NCI-H446 (cell line): Measurements from ENCODE around the gene FSTL1.

Experiments
- DNase-seq, 2 experiments: peaks; one replicate each; lab custom pipeline; 2025; lab: John Stamatoyannopoulos, UW

The FSTL1 gene

GRCh38 chr3:120440001-120440703, 10.6 kb downstream of the FSTL1 start:
- no peak for DNase-seq

- DNase-seq, result no peak
Observed at GRCh38 chr3:120438665-120439370, 12.0 kb downstream of the FSTL1 start.

GRCh38 chr3:120438216-120438615, 12.6 kb downstream of the FSTL1 start:
- no peak for DNase-seq

GRCh38 chr3:120437559-120437958, 13.2 kb downstream of the FSTL1 start:
- DNase-seq, result no peak

- no peak for DNase-seq
Observed at GRCh38 chr3:120436523-120437050, 14.2 kb downstream of the FSTL1 start.

GRCh38 chr3:120435621-120436020, 15.2 kb downstream of the FSTL1 start:
- DNase-seq, result no peak

GRCh38 chr3:120433662-120434331, 17.0 kb downstream of the FSTL1 start:
- no peak for DNase-seq

GRCh38 chr3:120432150-120432860, 18.5 kb downstream of the FSTL1 start:
- DNase-seq, result peak in 1 of 2 experiments; percentile 44

GRCh38 chr3:120429921-120430361, 20.9 kb downstream of the FSTL1 start:
- no peak for DNase-seq

- peak in 1 of 2 experiments; percentile 30 for DNase-seq
Observed at GRCh38 chr3:120428924-120429323, 21.9 kb downstream of the FSTL1 start.

GRCh38 chr3:120427201-120427600, 23.6 kb downstream of the FSTL1 start:
- no peak for DNase-seq

GRCh38 chr3:120425572-120426250, 25.1 kb downstream of the FSTL1 start:
- DNase-seq, result peak; percentile 81 to 86

- peak; percentile 43 to 82 for DNase-seq
Observed at GRCh38 chr3:120424976-120425570, 25.7 kb downstream of the FSTL1 start.

GRCh38 chr3:120424506-120424905, 26.3 kb downstream of the FSTL1 start:
- DNase-seq, result peak in 1 of 2 experiments; percentile 67

- DNase-seq, result no peak
Observed at GRCh38 chr3:120423432-120423831, 27.4 kb downstream of the FSTL1 start.

- no peak for DNase-seq
Observed at GRCh38 chr3:120421926-120422325, 28.9 kb downstream of the FSTL1 start.

- peak in 1 of 2 experiments; percentile 39 for DNase-seq
Observed at GRCh38 chr3:120420928-120421551, 29.8 kb downstream of the FSTL1 start.

- no peak for DNase-seq
Observed at GRCh38 chr3:120420360-120420759, 30.4 kb downstream of the FSTL1 start.

- DNase-seq, result no peak
Observed at GRCh38 chr3:120419797-120420196, 31.0 kb downstream of the FSTL1 start.

GRCh38 chr3:120418866-120419490, 31.8 kb downstream of the FSTL1 start:
- DNase-seq, result peak in 1 of 2 experiments; percentile 71
